ENCODE data around the gene NUTM2A. TPM values are rescaled to one million over a fixed set of nuclear protein-coding genes. Genes with fewer than 3 reads are reported as not detected.

Gene NUTM2A
- total and polyA plus RNA-seq, 3 donors (not counting 1 experiment from before 2014, with no cell fraction given), result 0.54 to 1.3 (median 0.58) TPM

Other genes starting within 250 kb of the NUTM2A start
- gene FAM25A, start 205.2 kb upstream of the NUTM2A start, total RNA-seq, result 1 to 10 TPM in 1 of 2 donors, not detected in 1; 4.1 TPM
- 5.8 TPM for gene FAM25A, start 205.2 kb upstream of the NUTM2A start, polyA plus RNA-seq
- 100 to 1,000 TPM; 128 to 167 TPM for gene GLUD1, start 130.6 kb upstream of the NUTM2A start, total RNA-seq
- gene GLUD1, start 130.6 kb upstream of the NUTM2A start, polyA plus RNA-seq, result 104 TPM
- 10 to 100 TPM; 14.8 to 19.7 TPM for gene SHLD2, start 130.2 kb upstream of the NUTM2A start, total RNA-seq
- 7.7 TPM for gene SHLD2, start 130.2 kb upstream of the NUTM2A start, polyA plus RNA-seq
- 1 to 10 TPM; 2.3 to 2.8 TPM for gene NUTM2D, start 132.3 kb downstream of the NUTM2A start, total RNA-seq
- 1.7 TPM for gene NUTM2D, start 132.3 kb downstream of the NUTM2A start, polyA plus RNA-seq